ENCODE data around the gene CROCC. TPM values are rescaled to one million over a fixed set of nuclear protein-coding genes. Genes with fewer than 3 reads are reported as not detected.

Gene CROCC
- total and polyA plus RNA-seq, 12 donors: 4.7 to 42.3 (median 6.3) TPM

- peaks cover 7 to 68% (median 63%) of the 10 kb centered on the region in 9 donors for H3K36me3 ChIP-seq
- no peaks in the 10 kb centered on the region for H3K9me3 ChIP-seq
- DNase-seq (no peak), ATAC-seq (no peak)
- no peak for TF ChIP-seq CTCF (IDR thresholded peaks at IDR 0.05)
- H3K27ac ChIP-seq: no peak overlapping the region
- H3K27me3 ChIP-seq: no peaks in the 10 kb centered on the region
- H3K4me3 ChIP-seq: no peak overlapping the region
- WGBS, 2 donors: 30 to 35% methylated on average over 1 of the region's 1 CpG
- intact Hi-C loops (cut with DNase I): no loop called here
- peaks cover 0 to 18% (median 0%) of the 10 kb centered on the region in 9 donors for H3K4me1 ChIP-seq
Measured at GRCh38 chr1:17018849-17019248, 97.1 kb downstream of the CROCC start.

GRCh38 chr1:17020502-17020901 lies 98.8 kb downstream of the CROCC start:
- 96 to 98% methylated on average over 2 of the region's 2 CpGs for WGBS, 2 donors
- Histone ChIP-seq H3K4me3 (no peak overlapping the region), H3K36me3 (peaks cover 7 to 84% (median 77%) of the 10 kb centered on the region in 9 donors), H3K4me1 (peaks cover 0 to 11% (median 0%) of the 10 kb centered on the region in 9 donors), H3K9me3 (no peaks in the 10 kb centered on the region), H3K27me3 (no peaks in the 10 kb centered on the region), H3K27ac (no peak overlapping the region)
- intact Hi-C loops (cut with DNase I): no loop called here
- no peak for TF ChIP-seq CTCF (IDR thresholded peaks at IDR 0.05)
- no peak for DNase-seq
- ATAC-seq: no peak

DNA sequence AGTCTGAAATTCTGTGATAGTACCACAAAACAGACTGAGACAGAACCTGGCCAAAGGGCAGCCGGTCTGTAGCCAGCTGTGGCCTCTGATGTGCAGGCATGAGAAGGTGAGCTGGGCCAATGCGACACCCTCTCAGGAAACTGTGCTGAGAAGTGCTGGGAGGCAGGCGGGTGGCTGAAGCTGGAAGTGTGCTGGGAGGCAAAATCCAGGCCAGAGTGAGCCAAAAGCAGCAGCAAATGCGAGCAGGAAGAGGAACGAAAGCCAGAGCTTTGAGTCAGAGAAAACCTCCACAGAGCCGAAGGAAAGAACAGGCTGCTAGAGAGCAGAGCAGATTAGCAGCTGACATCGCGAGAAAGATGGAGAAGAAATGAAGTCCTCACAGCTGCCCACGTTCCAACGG lies 100.2 kb downstream of the CROCC start:
- DNase-seq (no peak), ATAC-seq (no peak)
- WGBS, 2 donors: 89 to 92% methylated on average over 10 of the region's 10 CpGs
- Histone ChIP-seq H3K9me3 (no peaks in the 10 kb centered on the region), H3K4me1 (peaks cover 0 to 11% (median 0%) of the 10 kb centered on the region in 9 donors), H3K4me3 (no peak overlapping the region), H3K36me3 (peaks cover 7 to 98% (median 91%) of the 10 kb centered on the region in 9 donors), H3K27ac (no peak overlapping the region), H3K27me3 (no peaks in the 10 kb centered on the region)
- no peak for TF ChIP-seq CTCF (IDR thresholded peaks at IDR 0.05)
- intact Hi-C loops (cut with DNase I): no loop called here

Other genes starting within 250 kb of the CROCC start
- 1,000 to 10,000 TPM in 8 of 10 donors, 100 to 1,000 TPM in 2; 635 to 5,242 (median 1,949) TPM for gene RNU1-4, start 181.4 kb upstream of the CROCC start, total RNA-seq
- not detected for gene RNU1-4, start 181.4 kb upstream of the CROCC start, polyA plus RNA-seq
- gene RNU1-2, start 26.0 kb upstream of the CROCC start, total RNA-seq: 1,000 to 10,000 TPM in 8 of 10 donors, 100 to 1,000 TPM in 2; 635 to 5,242 (median 1,949) TPM
- not detected for gene RNU1-2, start 26.0 kb upstream of the CROCC start, polyA plus RNA-seq
- gene MFAP2, start 58.7 kb downstream of the CROCC start, total RNA-seq: 1 to 10 TPM; 1.3 to 6.4 (median 2.4) TPM
- gene MFAP2, start 58.7 kb downstream of the CROCC start, polyA plus RNA-seq: 10 to 100 TPM in 1 of 2 donors, 1 to 10 TPM in 1; 4.5 to 10.5 TPM
- gene ATP13A2, start 90.0 kb downstream of the CROCC start, total RNA-seq: 10 to 100 TPM in 7 of 10 donors, 1 to 10 TPM in 3; 7.2 to 20.0 (median 10.6) TPM
- 10 to 100 TPM; 10.9 to 18.2 TPM for gene ATP13A2, start 90.0 kb downstream of the CROCC start, polyA plus RNA-seq
- gene SDHB, start 132.1 kb downstream of the CROCC start, total RNA-seq: 100 to 1,000 TPM; 222 to 486 (median 379) TPM
- gene SDHB, start 132.1 kb downstream of the CROCC start, polyA plus RNA-seq: 100 to 1,000 TPM; 102 to 312 TPM
- gene PADI2, start 197.5 kb downstream of the CROCC start, total RNA-seq: 1 to 10 TPM in 1 of 10 donors, under 1 TPM in 9; 0.12 to 1.1 (median 0.58) TPM
- under 1 TPM; 0.07 TPM for gene PADI2, start 197.5 kb downstream of the CROCC start, polyA plus RNA-seq

Measured in heart right ventricle (tissue), 16 donors.